ENCODE measurements around the gene SIVA1.

Gene SIVA1

DNA sequence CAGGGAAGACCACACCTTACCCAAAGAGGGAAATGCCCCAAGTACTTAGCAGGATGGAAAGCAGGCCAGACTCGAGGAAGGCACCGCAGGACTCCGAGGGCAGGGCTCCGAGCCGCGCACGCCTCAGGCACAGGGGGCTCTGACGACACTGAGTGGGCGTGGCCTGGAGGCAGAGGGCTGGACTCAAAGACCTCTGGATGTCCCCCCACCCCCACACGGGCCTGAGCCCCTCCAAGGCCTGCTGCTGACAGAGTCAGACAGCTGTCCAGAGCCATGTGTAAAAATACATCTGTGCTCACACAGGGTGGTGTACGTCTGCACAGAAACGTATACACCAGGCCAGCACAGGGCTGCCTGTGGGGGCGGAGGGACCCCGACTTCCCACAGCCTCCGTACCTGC is 41.2 kb downstream of the SIVA1 start (continued):
- TF ChIP-seq ZNF596 (tag by site-specific recombination; IDR thresholded peaks at IDR 0.05) (no peak), ZEB2 (tag by site-specific recombination; IDR thresholded peaks at IDR 0.05) (peak; percentile 17; the same call in 1 of the 2 replicates), SP3 (tag by site-specific recombination; IDR thresholded peaks at IDR 0.05) (peak; percentile 54), ZNF629 (tag by site-specific recombination; IDR thresholded peaks at IDR 0.05) (peak; percentile 67), ZNF311 (tag by site-specific recombination; IDR thresholded peaks at IDR 0.05; ENCODE audit: borderline replicate concordance) (no peak), REST (tag by site-specific recombination; IDR thresholded peaks at IDR 0.05) (peak; percentile 73), ZNF670 (tag by site-specific recombination; IDR thresholded peaks at IDR 0.05; ENCODE audit: low read depth) (no peak), ZNF518A (tag by site-specific recombination; conservative IDR thresholded peaks at IDR 0.05; ENCODE audit: low read depth) (no peak), ZNF433 (tag by site-specific recombination; IDR thresholded peaks at IDR 0.05; ENCODE audit: low read depth) (no peak), OSR2 (tag by site-specific recombination; IDR thresholded peaks at IDR 0.05) (no peak), SETDB1 (IDR thresholded peaks at IDR 0.05; ENCODE audit: insufficient read length, low read length) (no peak), ZNF335 (tag by site-specific recombination; conservative IDR thresholded peaks at IDR 0.05) (peak; percentile 54), ZNF132 (tag by site-specific recombination; IDR thresholded peaks at IDR 0.05; ENCODE audit: borderline replicate concordance) (no peak), MYNN (tag by site-specific recombination; IDR thresholded peaks at IDR 0.05; ENCODE audit: borderline replicate concordance) (no peak), ZBTB48 (tag by site-specific recombination; IDR thresholded peaks at IDR 0.05) (peak; percentile 30; the same call in 1 of the 2 replicates), ZBTB10 (tag by site-specific recombination; IDR thresholded peaks at IDR 0.05) (0 out of 2 replicates have a peak, but pooled peaks have one; percentile 53), ZSCAN30 (tag by site-specific recombination; IDR thresholded peaks at IDR 0.05) (0 out of 2 replicates have a peak, but pooled peaks have one; percentile 31), ZNF600 (tag by site-specific recombination; IDR thresholded peaks at IDR 0.05) (peak; percentile 52; the same call in 1 of the 2 replicates), ZNF223 (tag by site-specific recombination; IDR thresholded peaks at IDR 0.05) (no peak)
- TF ChIP-seq, protein P1, sequence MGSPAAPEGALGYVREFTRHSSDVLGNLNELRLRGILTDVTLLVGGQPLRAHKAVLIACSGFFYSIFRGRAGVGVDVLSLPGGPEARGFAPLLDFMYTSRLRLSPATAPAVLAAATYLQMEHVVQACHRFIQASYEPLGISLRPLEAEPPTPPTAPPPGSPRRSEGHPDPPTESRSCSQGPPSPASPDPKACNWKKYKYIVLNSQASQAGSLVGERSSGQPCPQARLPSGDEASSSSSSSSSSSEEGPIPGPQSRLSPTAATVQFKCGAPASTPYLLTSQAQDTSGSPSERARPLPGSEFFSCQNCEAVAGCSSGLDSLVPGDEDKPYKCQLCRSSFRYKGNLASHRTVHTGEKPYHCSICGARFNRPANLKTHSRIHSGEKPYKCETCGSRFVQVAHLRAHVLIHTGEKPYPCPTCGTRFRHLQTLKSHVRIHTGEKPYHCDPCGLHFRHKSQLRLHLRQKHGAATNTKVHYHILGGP (tag by site-specific recombination; IDR thresholded peaks at IDR 0.05) = no peak
- TF ChIP-seq, protein P2, sequence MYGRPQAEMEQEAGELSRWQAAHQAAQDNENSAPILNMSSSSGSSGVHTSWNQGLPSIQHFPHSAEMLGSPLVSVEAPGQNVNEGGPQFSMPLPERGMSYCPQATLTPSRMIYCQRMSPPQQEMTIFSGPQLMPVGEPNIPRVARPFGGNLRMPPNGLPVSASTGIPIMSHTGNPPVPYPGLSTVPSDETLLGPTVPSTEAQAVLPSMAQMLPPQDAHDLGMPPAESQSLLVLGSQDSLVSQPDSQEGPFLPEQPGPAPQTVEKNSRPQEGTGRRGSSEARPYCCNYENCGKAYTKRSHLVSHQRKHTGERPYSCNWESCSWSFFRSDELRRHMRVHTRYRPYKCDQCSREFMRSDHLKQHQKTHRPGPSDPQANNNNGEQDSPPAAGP (tag by site-specific recombination; IDR thresholded peaks at IDR 0.05) = peak; percentile 26; the same call in 1 of the 2 replicates
- TF ChIP-seq, protein P3, sequence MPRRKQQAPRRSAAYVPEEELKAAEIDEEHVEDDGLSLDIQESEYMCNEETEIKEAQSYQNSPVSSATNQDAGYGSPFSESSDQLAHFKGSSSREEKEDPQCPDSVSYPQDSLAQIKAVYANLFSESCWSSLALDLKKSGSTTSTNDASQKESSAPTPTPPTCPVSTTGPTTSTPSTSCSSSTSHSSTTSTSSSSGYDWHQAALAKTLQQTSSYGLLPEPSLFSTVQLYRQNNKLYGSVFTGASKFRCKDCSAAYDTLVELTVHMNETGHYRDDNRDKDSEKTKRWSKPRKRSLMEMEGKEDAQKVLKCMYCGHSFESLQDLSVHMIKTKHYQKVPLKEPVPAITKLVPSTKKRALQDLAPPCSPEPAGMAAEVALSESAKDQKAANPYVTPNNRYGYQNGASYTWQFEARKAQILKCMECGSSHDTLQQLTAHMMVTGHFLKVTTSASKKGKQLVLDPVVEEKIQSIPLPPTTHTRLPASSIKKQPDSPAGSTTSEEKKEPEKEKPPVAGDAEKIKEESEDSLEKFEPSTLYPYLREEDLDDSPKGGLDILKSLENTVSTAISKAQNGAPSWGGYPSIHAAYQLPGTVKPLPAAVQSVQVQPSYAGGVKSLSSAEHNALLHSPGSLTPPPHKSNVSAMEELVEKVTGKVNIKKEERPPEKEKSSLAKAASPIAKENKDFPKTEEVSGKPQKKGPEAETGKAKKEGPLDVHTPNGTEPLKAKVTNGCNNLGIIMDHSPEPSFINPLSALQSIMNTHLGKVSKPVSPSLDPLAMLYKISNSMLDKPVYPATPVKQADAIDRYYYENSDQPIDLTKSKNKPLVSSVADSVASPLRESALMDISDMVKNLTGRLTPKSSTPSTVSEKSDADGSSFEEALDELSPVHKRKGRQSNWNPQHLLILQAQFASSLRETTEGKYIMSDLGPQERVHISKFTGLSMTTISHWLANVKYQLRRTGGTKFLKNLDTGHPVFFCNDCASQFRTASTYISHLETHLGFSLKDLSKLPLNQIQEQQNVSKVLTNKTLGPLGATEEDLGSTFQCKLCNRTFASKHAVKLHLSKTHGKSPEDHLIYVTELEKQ (tag by site-specific recombination; IDR thresholded peaks at IDR 0.05; ENCODE audit: borderline replicate concordance) = no peak
